GM18502 (cell line): ENCODE data around the gene OR5AN1.

Experiments
- ATAC-seq: cut with Tn5 transposase; IDR thresholded peaks from one replicate; pipeline ENCODE4 v1.9.1; 2021; ENCODE audit warnings: mild to moderate bottlenecking; ENCODE audit not compliant: unreplicated experiment, poor library complexity

Gene OR5AN1

DNA sequence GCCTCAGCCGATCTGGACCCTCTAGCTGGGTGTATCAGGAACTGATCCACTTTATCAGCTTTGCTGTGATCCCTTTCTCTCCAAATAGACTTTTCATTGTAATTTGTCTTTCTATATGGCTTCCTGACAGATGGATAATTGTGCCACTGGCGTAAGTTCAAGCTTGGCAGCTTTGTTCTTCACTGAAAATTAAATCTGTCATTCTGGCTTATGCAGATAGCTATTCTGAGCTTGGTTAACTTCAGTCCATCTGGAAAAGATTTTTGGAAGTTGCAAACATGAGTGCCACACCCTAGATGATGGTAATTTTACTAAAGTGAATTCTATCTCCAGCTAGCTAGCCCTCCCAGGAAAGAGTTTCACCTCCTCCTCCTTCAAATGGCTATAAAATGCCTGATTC is 59.5 kb downstream of the OR5AN1 start:
- no peak for ATAC-seq
